Heart left ventricle (tissue), 13 donors: ENCODE results near the gene ZNF76.

Source experiments
- CTCF ChIP-seq, 12 donors: fragments of 200-600 bp; sonication (generic) in 4 of 12; IDR thresholded peaks; one replicate each; pipeline versions ENCODE4 v1.5.0 to v1.8.0; 2018 to 2022; ENCODE audit warnings: antibody characterized with exemption in 12 of 12, mild to moderate bottlenecking in 5 of 12
- POLR2A ChIP-seq, 2 donors: fragments of 450-650 bp; IDR thresholded peaks; one replicate each; pipeline ENCODE4 v1.6.1; 2017; ENCODE audit warnings: antibody characterized with exemption in 2 of 2, mild to moderate bottlenecking in 2 of 2, moderate library complexity in 2 of 2
- donor health status: ischemic (EF 13 %, LVEDD 7.1; RV severe dilation, severe dysfunction).
- donor health status: DM: no; HTN: yes; CAD: no.
- donor health status: DM: no; HTN: no; CAD: no.
- donor health status: ischemic (EF 25% LVEDD 6.9; RV normal size, moderate dysfunction).
- donor health status: ischemic (EF 25% LVEDD 5.7; RV mildly dilated, moderate dysfunction).
- donor health status: ischemic (EF 35%, LVEDD 5.7; RV mildly dilated, moderate dysfunction).
- donor health status: nonischemic (EF 11% LVEDD 7.7; RV severe dilation, severe dysfunction).
- donor health status: DM: yes; HTN: yes; CAD: no.
- donor health status: PGD.
- donor health status: ischemic (EF 29% LVEDD 5.4; RV normal size, mild dysfunction).
- donor health status: nonischemic (EF 23%, LVEDD 6.1; RV moderate dilation, normal function).

GRCh38 chr6:35231563-35231962 lies 28.0 kb upstream of the ZNF76 start:
- no peak for TF ChIP-seq CTCF (IDR thresholded peaks at IDR 0.05)
- TF ChIP-seq POLR2A (IDR thresholded peaks at IDR 0.05), result no peak
